Endothelial cell (in vitro differentiated cells): ENCODE results near the gene CAMTA1. TPM values are rescaled to one million over a fixed set of nuclear protein-coding genes. Genes with fewer than 3 reads are reported as not detected.

Experiments used
- DNase-seq: peaks from one replicate; pipeline ENCODE4 v3.0.0; 2021; ENCODE audit warnings: low spot score
- H3K27ac Mint-ChIP-seq: one replicate; pipeline ENCODE4 v1.8.0; 2021; ENCODE audit warnings: mixed read lengths, inconsistent platforms; ENCODE audit not compliant: unreplicated experiment
- H3K27me3 Mint-ChIP-seq: one replicate; pipeline ENCODE4 v1.8.0; 2021; ENCODE audit warnings: mild to moderate bottlenecking, moderate library complexity, mixed read lengths, inconsistent platforms; ENCODE audit not compliant: unreplicated experiment
- H3K36me3 Mint-ChIP-seq: one replicate; pipeline ENCODE4 v1.8.0; 2021; ENCODE audit warnings: mild to moderate bottlenecking, low read depth, mixed read lengths, inconsistent platforms; ENCODE audit not compliant: unreplicated experiment
- H3K4me1 Mint-ChIP-seq: one replicate; pipeline ENCODE4 v1.8.0; 2021; ENCODE audit warnings: mild to moderate bottlenecking, mixed read lengths, inconsistent platforms; ENCODE audit not compliant: unreplicated experiment
- H3K4me3 Mint-ChIP-seq: one replicate; pipeline ENCODE4 v1.8.0; 2021; ENCODE audit warnings: mild to moderate bottlenecking, mixed read lengths, inconsistent platforms; ENCODE audit not compliant: unreplicated experiment
- H3K9me3 Mint-ChIP-seq: one replicate; pipeline ENCODE4 v1.8.0; 2021; ENCODE audit warnings: mixed read lengths, inconsistent platforms; ENCODE audit not compliant: unreplicated experiment
- CTCF ChIP-seq: fragments of 200-600 bp; sonication (generic); IDR thresholded peaks from one replicate; pipeline ENCODE4 v1.5.0; 2021; ENCODE audit warnings: antibody characterized with exemption; ENCODE audit not compliant: unreplicated experiment
- total RNA-seq: library from RNA; stranded (reverse); fragmentation: NEBNext Ultra II Directional; extraction: Animal tissue kit (Norgen Biotek cat#: 25700); gene quantifications from one replicate; pipeline ENCODE4 v1.2.1, GENCODE V29; 2021; ENCODE audit not compliant: unreplicated experiment

The CAMTA1 gene
- total RNA-seq, 1 donor from 2014 or later = 87.3 TPM

- Mint-ChIP-seq H3K36me3 (no peaks in the 10 kb centered on the region), H3K4me1 (no peaks in the 10 kb centered on the region), H3K9me3 (peaks cover 2% of the 10 kb centered on the region), H3K27ac (no peak overlapping the region), H3K4me3 (peak overlapping the region; percentile 80), H3K27me3 (peaks cover 4% of the 10 kb centered on the region)
- DNase-seq = peak; percentile 54
- no peak for TF ChIP-seq CTCF
These were observed 895.1 kb downstream of the CAMTA1 start for GRCh38 chr1:7680207-7680954.

GRCh38 chr1:7680955-7681268, 895.7 kb downstream of the CAMTA1 start:
- Mint-ChIP-seq H3K4me1 (no peaks in the 10 kb centered on the region), H3K36me3 (no peaks in the 10 kb centered on the region), H3K4me3 (no peak overlapping the region), H3K9me3 (no peaks in the 10 kb centered on the region), H3K27ac (no peak overlapping the region), H3K27me3 (peaks cover 4% of the 10 kb centered on the region)
- DNase-seq = no peak
- TF ChIP-seq CTCF = no peak

- H3K36me3 Mint-ChIP-seq = no peaks in the 10 kb centered on the region
- H3K27ac Mint-ChIP-seq = no peak overlapping the region
- no peaks in the 10 kb centered on the region for H3K9me3 Mint-ChIP-seq
- DNase-seq = no peak
- peak overlapping the region; percentile 15 for H3K4me3 Mint-ChIP-seq
- no peak for TF ChIP-seq CTCF
- no peaks in the 10 kb centered on the region for H3K4me1 Mint-ChIP-seq
- H3K27me3 Mint-ChIP-seq = peaks cover 4% of the 10 kb centered on the region
These were observed 896.1 kb downstream of the CAMTA1 start for GRCh38 chr1:7681401-7681800.

GRCh38 chr1:7683521-7683920, 898.3 kb downstream of the CAMTA1 start:
- Mint-ChIP-seq H3K4me3 (no peak overlapping the region), H3K4me1 (no peaks in the 10 kb centered on the region), H3K27ac (no peak overlapping the region), H3K36me3 (no peaks in the 10 kb centered on the region), H3K27me3 (peaks cover 8% of the 10 kb centered on the region), H3K9me3 (no peaks in the 10 kb centered on the region)
- DNase-seq = no peak
- TF ChIP-seq CTCF = no peak

- DNase-seq = no peak
- H3K4me1 Mint-ChIP-seq = no peaks in the 10 kb centered on the region
- no peak overlapping the region for H3K27ac Mint-ChIP-seq
- H3K36me3 Mint-ChIP-seq = no peaks in the 10 kb centered on the region
- no peak for TF ChIP-seq CTCF
- peaks cover 8% of the 10 kb centered on the region for H3K27me3 Mint-ChIP-seq
- H3K4me3 Mint-ChIP-seq = no peak overlapping the region
- no peaks in the 10 kb centered on the region for H3K9me3 Mint-ChIP-seq
These were observed 898.9 kb downstream of the CAMTA1 start for GRCh38 chr1:7684132-7684531.
